GM19351 (cell line): Measurements from ENCODE around the gene PRPS1.
"Not testable (repeated sequence)": the region's sequence is repeated elsewhere in the genome, so short reads cannot be mapped to it uniquely, and the experiment has no call there.

Experiments used
- ATAC-seq: cut with Tn5 transposase; IDR thresholded peaks from one replicate; pipeline ENCODE4 v1.9.1; 2021; ENCODE audit warnings: mild to moderate bottlenecking, moderate library complexity; ENCODE audit not compliant: unreplicated experiment

The PRPS1 gene

GRCh38 chrX:107629540-107629909 lies 1.2 kb downstream of the PRPS1 start:
- ATAC-seq, result no peak

GRCh38 chrX:107630031-107630689 lies 1.9 kb downstream of the PRPS1 start:
- no peak for ATAC-seq

- no peak for ATAC-seq
Observed at GRCh38 chrX:107632346-107632745, 4.0 kb downstream of the PRPS1 start.

DNA sequence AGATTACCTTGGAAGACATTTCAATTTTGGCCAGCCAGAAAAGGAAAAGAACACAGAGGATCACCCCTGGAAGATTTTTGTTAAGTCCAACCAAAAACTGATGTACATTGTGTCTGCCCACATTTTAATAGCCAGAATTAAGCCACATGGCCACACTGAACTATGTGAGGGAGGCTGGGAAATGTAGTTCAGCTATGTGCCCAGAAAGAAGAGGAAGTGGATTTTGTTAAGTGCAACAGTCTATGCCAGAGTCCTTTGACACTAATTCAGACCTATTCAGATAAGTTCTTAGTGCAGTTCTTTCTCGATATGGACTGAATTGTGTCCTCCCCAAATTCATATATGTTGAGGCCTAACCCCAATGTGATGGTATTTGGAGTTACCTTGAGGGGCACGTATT lies 18.4 kb downstream of the PRPS1 start:
- ATAC-seq, result no peak

DNA sequence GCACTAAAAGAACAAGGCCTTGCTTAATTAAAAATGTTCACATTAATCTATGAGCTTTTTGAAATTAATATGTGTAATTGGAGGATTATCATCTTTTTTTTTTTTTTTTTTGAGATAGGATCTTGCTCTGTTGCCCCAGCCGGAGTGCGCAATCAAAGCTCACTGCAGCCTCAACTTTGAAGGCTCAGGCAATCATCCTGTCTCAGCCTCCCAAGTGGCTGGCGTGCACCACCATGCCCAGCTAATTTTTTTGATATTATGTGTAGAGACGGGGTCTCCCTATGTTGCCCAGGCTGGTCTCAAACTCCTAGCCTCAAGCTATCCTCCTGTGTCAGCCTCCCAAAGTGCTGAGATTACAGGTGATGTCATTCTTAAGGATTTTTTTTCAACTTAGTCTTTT lies 20.0 kb downstream of the PRPS1 start:
- no peak for ATAC-seq

GRCh38 chrX:107654566-107654871 lies 26.2 kb downstream of the PRPS1 start:
- ATAC-seq, result no peak

- peak; percentile 86 for ATAC-seq
Observed at GRCh38 chrX:107654872-107655761, 26.8 kb downstream of the PRPS1 start.

DNA sequence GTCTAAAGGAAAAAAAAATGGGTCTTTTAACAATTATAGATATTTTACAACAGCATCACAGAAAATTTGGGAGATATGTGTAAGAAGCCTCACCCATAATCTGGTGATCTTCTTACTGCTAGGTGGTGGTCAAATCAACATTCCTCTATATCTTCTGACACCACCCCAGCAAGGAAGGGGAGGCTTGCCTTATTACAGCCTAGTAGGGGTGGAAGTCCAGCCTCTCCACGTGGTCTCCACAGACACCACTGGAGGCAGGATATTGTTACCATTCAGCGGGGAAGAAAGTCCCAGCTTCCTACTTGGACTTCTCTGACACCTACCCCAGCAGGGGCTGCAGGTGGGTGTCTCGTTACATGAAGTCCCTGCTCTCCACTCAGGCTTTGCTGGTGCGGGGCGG lies 28.7 kb downstream of the PRPS1 start:
- ATAC-seq, result no peak

DNA sequence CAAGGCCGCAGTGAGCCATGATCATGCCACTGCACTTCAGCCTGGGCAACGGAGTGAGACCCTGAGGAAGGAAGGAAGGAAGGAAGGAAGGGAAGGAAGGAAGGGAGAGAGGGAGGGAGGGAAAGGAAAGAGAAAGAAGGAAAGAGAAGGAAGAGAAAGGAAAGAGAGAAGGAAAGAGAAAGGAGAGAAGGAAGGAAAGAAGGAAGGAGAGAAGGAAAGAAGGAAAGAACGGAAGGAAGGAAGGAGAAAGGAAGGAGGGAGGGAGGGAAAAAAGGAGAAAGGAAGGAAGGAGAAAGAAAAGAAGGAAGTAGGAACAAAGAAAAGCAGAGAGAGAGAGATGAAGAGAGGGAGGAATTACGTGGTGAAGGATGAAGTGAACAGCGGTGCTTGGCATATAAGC lies 30.4 kb downstream of the PRPS1 start:
- no peak for ATAC-seq

GRCh38 chrX:107659286-107659685 lies 31.0 kb downstream of the PRPS1 start:
- no peak for ATAC-seq

- ATAC-seq, result peak; percentile 51
Observed at GRCh38 chrX:107659768-107660167, 31.5 kb downstream of the PRPS1 start.

DNA sequence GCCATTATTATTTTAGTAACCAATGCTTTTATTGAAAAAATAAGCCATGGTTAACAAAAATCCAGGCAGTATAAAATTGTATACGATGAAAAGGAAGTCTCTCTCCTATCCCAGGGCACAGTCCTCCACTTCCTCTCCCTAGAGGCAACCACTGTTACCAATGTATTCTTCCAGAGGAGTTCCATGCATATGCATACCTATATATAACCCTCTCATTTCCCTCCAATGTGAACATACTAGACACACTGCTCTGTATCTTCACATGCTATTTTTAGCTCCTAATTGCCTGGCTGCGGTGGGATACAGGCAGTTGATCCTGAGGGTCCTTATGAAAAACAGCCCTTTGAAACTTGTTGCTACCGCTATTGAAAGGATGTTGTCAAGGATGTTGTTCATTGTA lies 33.8 kb downstream of the PRPS1 start:
- ATAC-seq, result no peak

DNA sequence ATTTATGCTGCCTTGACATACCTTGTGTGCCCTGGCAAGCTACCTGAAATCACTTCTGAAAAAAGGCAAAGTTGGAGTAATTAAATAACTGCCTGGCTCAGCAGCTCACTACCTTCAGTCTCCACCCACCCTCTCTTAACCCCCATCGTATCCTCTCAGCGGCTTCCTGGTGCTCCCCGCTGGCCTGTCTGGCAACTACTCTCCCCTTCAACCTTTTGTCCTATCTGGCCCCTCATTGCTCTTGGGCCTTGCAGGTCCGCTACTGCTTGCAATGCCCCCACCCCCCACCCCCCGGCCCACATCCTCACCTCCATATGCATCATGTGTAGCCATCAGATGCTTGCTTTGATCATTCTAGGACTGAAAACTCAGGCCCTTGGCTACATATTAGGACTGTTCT lies 34.5 kb downstream of the PRPS1 start:
- no peak for ATAC-seq

- no peak for ATAC-seq
Observed at GRCh38 chrX:107666931-107667330, 38.6 kb downstream of the PRPS1 start.

DNA sequence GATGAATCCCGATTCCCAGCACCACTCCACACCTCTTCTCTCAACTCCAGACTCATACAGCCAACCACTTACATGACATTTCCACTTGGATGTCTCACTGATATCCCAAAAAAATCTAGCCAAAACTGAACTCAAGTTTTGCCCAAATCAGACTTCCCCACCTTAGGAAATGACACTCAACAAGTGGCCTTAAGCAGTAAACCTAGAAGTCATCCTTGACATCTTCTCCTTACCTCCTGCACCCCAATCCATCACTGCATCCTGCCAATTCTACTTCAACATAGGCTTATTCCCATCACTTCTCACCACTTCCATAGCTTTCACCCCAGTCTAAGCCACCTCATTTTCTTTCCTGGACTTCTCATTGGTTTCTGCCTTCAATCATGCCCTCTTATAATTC lies 39.1 kb downstream of the PRPS1 start:
- no peak for ATAC-seq

- not testable (repeated sequence) for ATAC-seq
Observed at GRCh38 chrX:107668710-107669109, 40.4 kb downstream of the PRPS1 start.

DNA sequence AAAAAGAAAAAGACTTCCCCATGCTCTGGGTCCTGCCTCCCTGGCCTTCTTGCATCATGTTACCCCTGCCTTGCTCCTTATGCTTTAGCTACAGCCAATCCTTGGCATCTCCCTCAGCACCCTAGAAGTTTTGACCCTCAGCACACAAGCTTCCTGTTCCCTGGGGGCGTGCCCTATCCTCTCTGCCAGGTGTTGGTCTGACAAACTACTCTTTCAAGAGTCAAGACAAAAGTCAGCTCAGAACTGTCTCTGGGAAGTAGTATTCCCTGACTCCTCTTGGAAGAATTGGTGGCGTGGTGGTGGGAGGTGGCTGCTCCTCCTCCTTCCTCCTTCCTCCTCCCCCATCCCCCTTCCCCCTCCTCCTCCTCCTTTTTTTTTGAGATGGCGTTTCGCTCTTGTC lies 41.0 kb downstream of the PRPS1 start:
- no peak for ATAC-seq

- no peak for ATAC-seq
Observed at GRCh38 chrX:107669885-107670628, 41.7 kb downstream of the PRPS1 start.

DNA sequence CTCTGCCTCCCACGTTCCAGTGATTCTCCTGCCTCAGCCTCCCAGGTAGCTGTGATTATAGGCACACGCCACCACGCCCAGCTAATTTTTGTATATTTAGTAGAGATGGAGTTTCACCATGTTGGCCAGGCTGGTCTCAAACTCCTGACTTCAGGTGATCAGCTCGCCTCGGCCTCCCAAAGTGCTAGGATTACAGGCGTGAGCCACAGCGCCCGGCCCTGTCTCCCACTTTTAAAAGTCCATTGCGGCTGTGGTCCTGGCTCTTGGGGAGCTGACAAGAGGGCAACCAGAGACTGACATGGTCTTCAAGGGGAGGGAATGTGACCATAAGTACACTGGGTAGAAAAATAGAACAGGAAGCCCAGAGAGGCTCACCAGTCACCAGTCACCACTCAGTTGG lies 42.9 kb downstream of the PRPS1 start:
- ATAC-seq, result not testable (repeated sequence)

GRCh38 chrX:107672955-107673378 lies 44.7 kb downstream of the PRPS1 start:
- peak; percentile 29 for ATAC-seq

DNA sequence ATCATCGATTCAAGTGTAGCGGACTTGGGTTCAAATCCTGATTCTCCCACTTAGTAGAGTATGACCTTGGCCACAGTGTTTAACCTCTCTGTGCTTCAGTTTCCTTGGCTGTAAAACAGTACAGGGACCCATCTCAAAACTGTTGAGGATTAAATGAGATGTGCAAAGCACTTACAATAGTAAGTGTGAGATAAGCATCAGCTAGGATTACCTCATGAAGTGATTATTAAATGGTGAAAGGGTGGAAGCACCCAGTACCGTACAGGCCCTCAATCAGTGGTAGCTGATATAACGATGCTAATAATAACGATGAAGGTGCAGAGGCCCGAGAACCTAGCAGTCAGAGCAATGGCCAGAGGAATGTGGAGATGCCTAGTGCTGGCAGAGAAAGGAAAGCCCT lies 45.1 kb downstream of the PRPS1 start:
- ATAC-seq, result peak; percentile 6

GRCh38 chrX:107673933-107674479 lies 45.7 kb downstream of the PRPS1 start:
- ATAC-seq, result peak; percentile 85
